MM.1S (cell line): Measurements from ENCODE around the gene EXOC4.

ENCODE experiments used
- DNase-seq: peaks from one replicate; pipeline ENCODE4 v3.0.0-alpha.2; 2015
- H2AFZ ChIP-seq: fragments of 300-600 bp; sonication (generic); 2 replicates; pipeline ENCODE4 v1.6.0; 2016; ENCODE audit warnings: antibody characterized with exemption, low read length
- H3F3A ChIP-seq: fragments of 300-600 bp; sonication (generic); 2 replicates; pipeline ENCODE4 v1.6.1; 2016; ENCODE audit warnings: mild to moderate bottlenecking, antibody characterized with exemption, low read length, moderate library complexity, mixed read lengths; ENCODE audit not compliant: insufficient read depth
- H3K27ac ChIP-seq: fragments of 300-600 bp; sonication (generic); 2 replicates; pipeline ENCODE4 v1.5.1; 2016; ENCODE audit warnings: mild to moderate bottlenecking, low read length
- H3K27me3 ChIP-seq: fragments of 300-600 bp; sonication (generic); replicated peaks from 2 replicates; pipeline ENCODE4 v1.6.0; 2016; ENCODE audit warnings: low read length; ENCODE audit not compliant: insufficient read depth
- H3K36me3 ChIP-seq: fragments of 300-600 bp; sonication (generic); replicated peaks from 2 replicates; pipeline ENCODE4 v1.6.1; 2016; ENCODE audit warnings: mild to moderate bottlenecking, low read length, mixed read lengths; ENCODE audit not compliant: insufficient read depth
- H3K4me1 ChIP-seq: fragments of 300-600 bp; sonication (generic); 2 replicates; pipeline ENCODE4 v1.6.1; 2016; ENCODE audit warnings: low read length, mixed read lengths
- H3K4me2 ChIP-seq: fragments of 300-600 bp; sonication (generic); 2 replicates; pipeline ENCODE4 v1.6.0; 2016; ENCODE audit warnings: low read depth, low read length
- H3K4me3 ChIP-seq: fragments of 300-600 bp; sonication (generic); 2 replicates; pipeline ENCODE4 v1.5.1; 2016; ENCODE audit warnings: low read length, mixed read lengths
- H3K79me2 ChIP-seq: fragments of 300-600 bp; sonication (generic); 2 replicates; pipeline ENCODE4 v1.6.1; 2016; ENCODE audit warnings: mixed run types, low read length, mixed read lengths
- H3K9ac ChIP-seq: fragments of 300-600 bp; sonication (generic); 2 replicates; pipeline ENCODE4 v1.6.1; 2016; ENCODE audit warnings: low read length, mixed read lengths
- H3K9me2 ChIP-seq: fragments of 300-600 bp; sonication (generic); replicated peaks from 2 replicates; pipeline ENCODE4 v1.6.1; 2016; ENCODE audit warnings: mild to moderate bottlenecking, low read length, mixed read lengths; ENCODE audit not compliant: insufficient read depth
- H3K9me3 ChIP-seq: fragments of 300-600 bp; sonication (generic); replicated peaks from 2 replicates; pipeline ENCODE4 v1.6.1; 2016; ENCODE audit warnings: mild to moderate bottlenecking, low read length, mixed read lengths; ENCODE audit not compliant: insufficient read depth
- H4K20me1 ChIP-seq: fragments of 300-600 bp; sonication (generic); 2 replicates; pipeline ENCODE4 v1.6.1; 2016; ENCODE audit warnings: mild to moderate bottlenecking, low read length, moderate library complexity, mixed read lengths; ENCODE audit not compliant: insufficient read depth
- EZH2 ChIP-seq: fragments of 300-600 bp; sonication (generic); optimal IDR thresholded peaks from 2 replicates; pipeline ENCODE3; 2017; ENCODE audit warnings: low read depth, mild to moderate bottlenecking, antibody characterized with exemption, low read length, mixed read lengths
- EZH2phosphoT487 ChIP-seq: fragments of 300-600 bp; sonication (generic); IDR thresholded peaks from 2 replicates; pipeline ENCODE4 v1.6.1; 2018; ENCODE audit warnings: antibody characterized with exemption, low read length
- TF ChIP-seq, protein P1 (sequence below): fragments of 300-600 bp; sonication (generic); IDR thresholded peaks from 2 replicates; pipeline ENCODE4 v1.5.1; 2016; ENCODE audit warnings: antibody characterized with exemption, low read length, mixed read lengths

EXOC4 gene

DNA sequence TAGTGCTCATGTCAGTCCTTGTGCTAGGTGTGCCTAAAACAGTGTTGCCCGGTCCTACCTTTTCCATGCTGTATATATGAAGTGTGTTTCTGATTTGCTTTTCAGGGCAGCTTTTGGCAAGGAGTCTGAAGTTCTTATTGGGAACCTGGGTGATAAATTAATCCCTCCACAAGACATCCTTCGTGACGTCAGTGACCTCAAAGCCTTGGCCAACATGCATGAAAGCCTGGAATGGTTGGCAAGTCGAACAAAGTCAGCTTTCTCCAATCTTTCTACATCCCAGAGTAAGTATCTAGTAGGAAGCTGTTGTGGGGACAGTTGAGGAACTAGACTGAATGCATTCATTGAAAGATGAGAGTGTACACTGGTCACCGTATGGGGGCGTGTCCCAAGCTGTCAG, 684.9 kb downstream of the EXOC4 start:
- no peaks in the 10 kb centered on the region for H3K4me1 ChIP-seq
- no peaks in the 10 kb centered on the region for H3K27me3 ChIP-seq
- H3F3A ChIP-seq, result no peaks in the 10 kb centered on the region
- H2AFZ ChIP-seq, result no peak overlapping the region
- DNase-seq, result no peak
- no peak overlapping the region for H3K4me2 ChIP-seq
- no peaks in the 10 kb centered on the region for H4K20me1 ChIP-seq
- no peak overlapping the region for H3K4me3 ChIP-seq
- H3K9me2 ChIP-seq, result no peaks in the 10 kb centered on the region
- H3K9me3 ChIP-seq, result no peaks in the 10 kb centered on the region
- H3K9ac ChIP-seq, result no peak overlapping the region
- no peak for TF ChIP-seq EZH2phosphoT487
- TF ChIP-seq EZH2, result no peak
- TF ChIP-seq, protein P1, sequence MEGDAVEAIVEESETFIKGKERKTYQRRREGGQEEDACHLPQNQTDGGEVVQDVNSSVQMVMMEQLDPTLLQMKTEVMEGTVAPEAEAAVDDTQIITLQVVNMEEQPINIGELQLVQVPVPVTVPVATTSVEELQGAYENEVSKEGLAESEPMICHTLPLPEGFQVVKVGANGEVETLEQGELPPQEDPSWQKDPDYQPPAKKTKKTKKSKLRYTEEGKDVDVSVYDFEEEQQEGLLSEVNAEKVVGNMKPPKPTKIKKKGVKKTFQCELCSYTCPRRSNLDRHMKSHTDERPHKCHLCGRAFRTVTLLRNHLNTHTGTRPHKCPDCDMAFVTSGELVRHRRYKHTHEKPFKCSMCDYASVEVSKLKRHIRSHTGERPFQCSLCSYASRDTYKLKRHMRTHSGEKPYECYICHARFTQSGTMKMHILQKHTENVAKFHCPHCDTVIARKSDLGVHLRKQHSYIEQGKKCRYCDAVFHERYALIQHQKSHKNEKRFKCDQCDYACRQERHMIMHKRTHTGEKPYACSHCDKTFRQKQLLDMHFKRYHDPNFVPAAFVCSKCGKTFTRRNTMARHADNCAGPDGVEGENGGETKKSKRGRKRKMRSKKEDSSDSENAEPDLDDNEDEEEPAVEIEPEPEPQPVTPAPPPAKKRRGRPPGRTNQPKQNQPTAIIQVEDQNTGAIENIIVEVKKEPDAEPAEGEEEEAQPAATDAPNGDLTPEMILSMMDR, result no peak
- H3K27ac ChIP-seq, result no peak overlapping the region
- H3K36me3 ChIP-seq, result no peaks in the 10 kb centered on the region; the same call in 1 of the 2 replicates
- H3K79me2 ChIP-seq, result no peaks in the 10 kb centered on the region

DNA sequence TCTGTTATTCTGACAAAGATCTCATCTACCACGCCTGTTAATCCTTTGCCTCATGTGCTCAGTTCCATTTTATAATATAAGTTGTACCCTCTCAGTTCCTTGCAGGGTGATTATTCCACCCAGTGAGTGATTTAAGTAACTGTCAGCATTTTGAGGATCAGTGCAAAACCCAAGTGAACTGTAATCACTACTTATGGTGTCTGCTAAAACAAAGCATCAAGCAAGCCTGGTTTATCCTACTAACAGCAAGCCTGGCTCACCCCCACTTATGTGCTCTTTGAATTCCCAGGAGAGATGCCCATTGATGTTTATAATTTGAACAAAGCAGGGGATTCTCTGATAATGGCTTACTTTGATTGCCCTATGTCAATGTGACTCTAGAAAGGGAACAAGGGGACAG, 687.5 kb downstream of the EXOC4 start:
- Histone ChIP-seq H3K4me1 (no peaks in the 10 kb centered on the region), H3K9me3 (no peaks in the 10 kb centered on the region), H3K4me3 (no peak overlapping the region), H2AFZ (no peak overlapping the region), H3K79me2 (no peaks in the 10 kb centered on the region), H3F3A (no peaks in the 10 kb centered on the region), H3K27ac (no peak overlapping the region), H4K20me1 (no peaks in the 10 kb centered on the region), H3K4me2 (no peak overlapping the region), H3K27me3 (no peaks in the 10 kb centered on the region), H3K9me2 (no peaks in the 10 kb centered on the region), H3K9ac (no peak overlapping the region), H3K36me3 (no peaks in the 10 kb centered on the region; the same call in 1 of the 2 replicates)
- TF ChIP-seq EZH2, result no peak
- TF ChIP-seq, protein P1, result no peak
- TF ChIP-seq EZH2phosphoT487, result no peak
- no peak for DNase-seq

DNA sequence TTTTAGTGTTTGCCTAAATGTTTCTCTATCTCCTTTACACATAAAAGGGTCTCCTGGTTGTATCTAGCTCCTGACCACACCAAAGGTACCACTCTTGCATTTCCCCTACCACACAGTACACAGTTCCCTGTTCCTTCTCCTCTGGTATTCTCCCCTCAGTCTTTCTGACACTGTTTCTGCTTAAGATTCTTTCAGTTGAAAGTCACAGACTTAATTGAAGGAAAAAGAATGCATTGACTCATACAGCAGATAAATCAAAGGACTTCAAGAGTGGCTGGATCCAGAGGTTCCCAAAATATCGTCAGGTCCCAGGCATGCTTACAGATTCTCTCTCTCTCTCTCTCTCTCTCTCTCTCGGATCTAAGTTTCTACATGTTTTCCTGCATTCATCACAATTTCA, 688.6 kb downstream of the EXOC4 start:
- no peaks in the 10 kb centered on the region for H3F3A ChIP-seq
- no peak for DNase-seq
- no peak for TF ChIP-seq EZH2phosphoT487
- no peak for TF ChIP-seq EZH2
- TF ChIP-seq, protein P1, result no peak
- H3K36me3 ChIP-seq, result no peaks in the 10 kb centered on the region; the same call in 1 of the 2 replicates
- H2AFZ ChIP-seq, result no peak overlapping the region
- H3K9me2 ChIP-seq, result no peaks in the 10 kb centered on the region
- no peaks in the 10 kb centered on the region for H3K27me3 ChIP-seq
- H3K4me1 ChIP-seq, result no peaks in the 10 kb centered on the region
- H3K4me2 ChIP-seq, result no peak overlapping the region
- H4K20me1 ChIP-seq, result no peaks in the 10 kb centered on the region
- H3K27ac ChIP-seq, result no peak overlapping the region
- no peaks in the 10 kb centered on the region for H3K79me2 ChIP-seq
- no peaks in the 10 kb centered on the region for H3K9me3 ChIP-seq
- H3K9ac ChIP-seq, result no peak overlapping the region
- H3K4me3 ChIP-seq, result no peak overlapping the region
